ENCODE measurements around the gene TAS2R41.

The TAS2R41 gene

GRCh38 chr7:143492799-143493739 is 15.4 kb downstream of the TAS2R41 start:
- Histone ChIP-seq H2AFZ (ENCODE audit: insufficient read depth, low read length, poor library complexity) (no peak overlapping the region), H4K8ac (ENCODE audit: low read depth, low read length) (peak overlapping the region; percentile 44), H2BK12ac (ENCODE audit: low read length) (peak overlapping the region; percentile 85), H3K4me3 (ENCODE audit: low read depth, low read length) (no peak overlapping the region), H3K79me2 (ENCODE audit: control insufficient read depth, insufficient read depth, low read length, poor library complexity) (no peaks in the 10 kb centered on the region), H2BK5ac (ENCODE audit: low read depth, low read length, poor library complexity) (peak overlapping the region; percentile 74), H3K18ac (ENCODE audit: low read length) (peak overlapping the region; percentile 4), H3K27ac (ENCODE audit: low read depth, low read length) (peak overlapping the region; percentile 95), H3K14ac (ENCODE audit: low read length) (peak overlapping the region; percentile 46), H3K4me1 (ENCODE audit: control insufficient read depth in 1 of 2, insufficient read depth in 2 of 2, low read length in 2 of 2) (peaks cover 7 to 10% of the 10 kb centered on the region in 2 experiments), H3K23ac (ENCODE audit: low read length) (no peak overlapping the region), H3K4me2 (ENCODE audit: low read length) (no peak overlapping the region), H3K36me3 (ENCODE audit: control insufficient read depth in 1 of 2, insufficient read depth in 2 of 2, low read length in 2 of 2) (no peaks in the 10 kb centered on the region), H2AK5ac (ENCODE audit: low read length) (no peak overlapping the region), H3K4ac (ENCODE audit: low read depth, low read length) (no peak overlapping the region), H3K79me1 (ENCODE audit: low read length) (peaks cover 11% of the 10 kb centered on the region), H3K9me3 (ENCODE audit: insufficient read depth, low read depth, low read length) (no peaks in the 10 kb centered on the region), H2BK120ac (ENCODE audit: insufficient read depth, low read length, poor library complexity) (peak overlapping the region; percentile 90), H3K9ac (ENCODE audit: low read length) (no peak overlapping the region), H4K12ac (ENCODE audit: low read depth, low read length) (no peak overlapping the region), H4K91ac (ENCODE audit: low read depth, low read length) (peak overlapping the region; percentile 81), H3K27me3 (ENCODE audit: insufficient read depth, low read length) (no peaks in the 10 kb centered on the region)
- WGBS (ENCODE audit: extremely low coverage, insufficient coverage, insufficient read length) = no CpG with 5 or more reads among the region's 6 CpGs
- peak; percentile 59 to 76 for DNase-seq

GRCh38 chr7:143493751-143494150 is 16.1 kb downstream of the TAS2R41 start:
- Histone ChIP-seq H3K4me1 (ENCODE audit: control insufficient read depth in 1 of 2, insufficient read depth in 2 of 2, low read length in 2 of 2) (peaks cover 10 to 13% of the 10 kb centered on the region in 2 experiments), H4K12ac (ENCODE audit: low read depth, low read length) (no peak overlapping the region), H3K14ac (ENCODE audit: low read length) (no peak overlapping the region), H3K27ac (ENCODE audit: low read depth, low read length) (peak overlapping the region; percentile 56), H3K9me3 (ENCODE audit: insufficient read depth, low read depth, low read length) (no peaks in the 10 kb centered on the region), H3K79me1 (ENCODE audit: low read length) (peaks cover 11% of the 10 kb centered on the region), H3K36me3 (ENCODE audit: control insufficient read depth in 1 of 2, insufficient read depth in 2 of 2, low read length in 2 of 2) (no peaks in the 10 kb centered on the region), H2AK5ac (ENCODE audit: low read length) (no peak overlapping the region), H3K27me3 (ENCODE audit: insufficient read depth, low read length) (no peaks in the 10 kb centered on the region), H4K8ac (ENCODE audit: low read depth, low read length) (no peak overlapping the region), H3K23ac (ENCODE audit: low read length) (no peak overlapping the region), H3K9ac (ENCODE audit: low read length) (no peak overlapping the region), H3K4ac (ENCODE audit: low read depth, low read length) (no peak overlapping the region), H3K4me3 (ENCODE audit: low read depth, low read length) (no peak overlapping the region), H4K91ac (ENCODE audit: low read depth, low read length) (no peak overlapping the region), H2BK12ac (ENCODE audit: low read length) (peak overlapping the region; percentile 90), H3K4me2 (ENCODE audit: low read length) (no peak overlapping the region), H3K18ac (ENCODE audit: low read length) (no peak overlapping the region), H2AFZ (ENCODE audit: insufficient read depth, low read length, poor library complexity) (no peak overlapping the region), H2BK120ac (ENCODE audit: insufficient read depth, low read length, poor library complexity) (no peak overlapping the region), H2BK5ac (ENCODE audit: low read depth, low read length, poor library complexity) (no peak overlapping the region), H3K79me2 (ENCODE audit: control insufficient read depth, insufficient read depth, low read length, poor library complexity) (no peaks in the 10 kb centered on the region)
- DNase-seq = peak in 1 of 2 donors; percentile 49
- WGBS (ENCODE audit: extremely low coverage, insufficient coverage, insufficient read length) = no CpG with 5 or more reads among the region's 1 CpG

GRCh38 chr7:143494622-143495021 is 16.9 kb downstream of the TAS2R41 start:
- Histone ChIP-seq H3K4me2 (ENCODE audit: low read length) (no peak overlapping the region), H3K27ac (ENCODE audit: low read depth, low read length) (no peak overlapping the region), H3K4ac (ENCODE audit: low read depth, low read length) (no peak overlapping the region), H2AFZ (ENCODE audit: insufficient read depth, low read length, poor library complexity) (no peak overlapping the region), H3K9ac (ENCODE audit: low read length) (no peak overlapping the region), H3K27me3 (ENCODE audit: insufficient read depth, low read length) (no peaks in the 10 kb centered on the region), H4K91ac (ENCODE audit: low read depth, low read length) (no peak overlapping the region), H3K23ac (ENCODE audit: low read length) (no peak overlapping the region), H4K8ac (ENCODE audit: low read depth, low read length) (no peak overlapping the region), H2AK5ac (ENCODE audit: low read length) (no peak overlapping the region), H4K12ac (ENCODE audit: low read depth, low read length) (no peak overlapping the region), H2BK12ac (ENCODE audit: low read length) (peak overlapping the region; percentile 72), H3K9me3 (ENCODE audit: insufficient read depth, low read depth, low read length) (no peaks in the 10 kb centered on the region), H3K79me2 (ENCODE audit: control insufficient read depth, insufficient read depth, low read length, poor library complexity) (no peaks in the 10 kb centered on the region), H2BK5ac (ENCODE audit: low read depth, low read length, poor library complexity) (no peak overlapping the region), H3K4me1 (ENCODE audit: control insufficient read depth in 1 of 2, insufficient read depth in 2 of 2, low read length in 2 of 2) (peaks cover 13 to 17% of the 10 kb centered on the region in 2 experiments), H3K4me3 (ENCODE audit: low read depth, low read length) (no peak overlapping the region), H3K18ac (ENCODE audit: low read length) (no peak overlapping the region), H3K14ac (ENCODE audit: low read length) (no peak overlapping the region), H2BK120ac (ENCODE audit: insufficient read depth, low read length, poor library complexity) (peak overlapping the region; percentile 0), H3K79me1 (ENCODE audit: low read length) (peaks cover 12% of the 10 kb centered on the region), H3K36me3 (ENCODE audit: control insufficient read depth in 1 of 2, insufficient read depth in 2 of 2, low read length in 2 of 2) (no peaks in the 10 kb centered on the region)
- DNase-seq = peak in 1 of 2 donors; percentile 62
- no CpG with 5 or more reads among the region's 1 CpG for WGBS (ENCODE audit: extremely low coverage, insufficient coverage, insufficient read length)

GRCh38 chr7:143495851-143496250 is 18.2 kb downstream of the TAS2R41 start:
- peaks cover 19 to 22% of the 10 kb centered on the region in 2 experiments for H3K4me1 ChIP-seq (ENCODE audit: control insufficient read depth in 1 of 2, insufficient read depth in 2 of 2, low read length in 2 of 2)
- H3K18ac ChIP-seq (ENCODE audit: low read length) = no peak overlapping the region
- H4K8ac ChIP-seq (ENCODE audit: low read depth, low read length) = no peak overlapping the region
- H3K36me3 ChIP-seq (ENCODE audit: control insufficient read depth in 1 of 2, insufficient read depth in 2 of 2, low read length in 2 of 2) = no peaks in the 10 kb centered on the region
- H2AK5ac ChIP-seq (ENCODE audit: low read length) = no peak overlapping the region
- H3K27me3 ChIP-seq (ENCODE audit: insufficient read depth, low read length) = no peaks in the 10 kb centered on the region
- H3K14ac ChIP-seq (ENCODE audit: low read length) = no peak overlapping the region
- H3K4ac ChIP-seq (ENCODE audit: low read depth, low read length) = no peak overlapping the region
- no peak for DNase-seq
- H2BK5ac ChIP-seq (ENCODE audit: low read depth, low read length, poor library complexity) = no peak overlapping the region
- H3K9ac ChIP-seq (ENCODE audit: low read length) = no peak overlapping the region
- H3K23ac ChIP-seq (ENCODE audit: low read length) = no peak overlapping the region
- no peaks in the 10 kb centered on the region for H3K9me3 ChIP-seq (ENCODE audit: insufficient read depth, low read depth, low read length)
- no peak overlapping the region for H2AFZ ChIP-seq (ENCODE audit: insufficient read depth, low read length, poor library complexity)
- peak overlapping the region; percentile 69 for H2BK12ac ChIP-seq (ENCODE audit: low read length)
- no peak overlapping the region for H4K12ac ChIP-seq (ENCODE audit: low read depth, low read length)
- no peak overlapping the region for H3K27ac ChIP-seq (ENCODE audit: low read depth, low read length)
- no peaks in the 10 kb centered on the region for H3K79me2 ChIP-seq (ENCODE audit: control insufficient read depth, insufficient read depth, low read length, poor library complexity)
- no peak overlapping the region for H2BK120ac ChIP-seq (ENCODE audit: insufficient read depth, low read length, poor library complexity)
- H3K79me1 ChIP-seq (ENCODE audit: low read length) = peaks cover 14% of the 10 kb centered on the region
- no peak overlapping the region for H3K4me2 ChIP-seq (ENCODE audit: low read length)
- H3K4me3 ChIP-seq (ENCODE audit: low read depth, low read length) = no peak overlapping the region
- H4K91ac ChIP-seq (ENCODE audit: low read depth, low read length) = no peak overlapping the region

Measured in trophoblast cell (in vitro differentiated cells and primary cell).